Measurements from ENCODE around the gene C1orf198. TPM values are rescaled to one million over a fixed set of nuclear protein-coding genes. Genes with fewer than 3 reads are reported as not detected.
A peak's percentile ranks its signal among the peaks of the same experiment; 100 is the strongest.

The C1orf198 gene
- total and polyA plus RNA-seq, 12 donors = 15.2 to 59.4 (median 24.6) TPM

- TF ChIP-seq CTCF (IDR thresholded peaks at IDR 0.05) (no peak), POLR2A (IDR thresholded peaks at IDR 0.05) (no peak)
- Histone ChIP-seq H3K27ac (no peak overlapping the region), H3K27me3 (no peaks in the 10 kb centered on the region), H3K36me3 (replicated peaks in 1 of 2) (no peaks in the 10 kb centered on the region), H3K9me3 (replicated peaks in 1 of 3) (peaks cover 0 to 10% (median 0%) of the 10 kb centered on the region in 3 donors), H3K4me1 (replicated peaks in 1 of 2) (no peaks in the 10 kb centered on the region), H3K4me3 (no peak overlapping the region)
- 66 to 70% (median 67%) methylated on average over 4 of the region's 4 CpGs for WGBS, 4 donors
- DNase-seq = peak in 1 of 7 donors; percentile 20
- intact Hi-C loops (cut with DNase I) = no loop called here
Measured at GRCh38 chr1:230808281-230808872, 59.9 kb downstream of the C1orf198 start.

GRCh38 chr1:230807561-230808280, 60.6 kb downstream of the C1orf198 start:
- Histone ChIP-seq H3K36me3 (replicated peaks in 1 of 2) (no peaks in the 10 kb centered on the region), H3K9me3 (replicated peaks in 1 of 3) (peaks cover 0 to 7% (median 0%) of the 10 kb centered on the region in 3 donors), H3K27ac (no peak overlapping the region), H3K4me1 (replicated peaks in 1 of 2) (no peaks in the 10 kb centered on the region), H3K4me3 (no peak overlapping the region), H3K27me3 (no peaks in the 10 kb centered on the region)
- peak in 1 of 7 donors; percentile 10 for DNase-seq
- no peak for TF ChIP-seq CTCF (IDR thresholded peaks at IDR 0.05)
- no peak for TF ChIP-seq POLR2A (IDR thresholded peaks at IDR 0.05)
- intact Hi-C loops (cut with DNase I) = no loop called here
- 76 to 80% (median 78%) methylated on average over 3 of the region's 3 CpGs for WGBS, 4 donors

GRCh38 chr1:230807029-230807428, 61.3 kb downstream of the C1orf198 start:
- WGBS, 4 donors = 95 to 100% (median 99%) methylated on average over 3 to 5 of the region's 5 CpGs
- H3K27ac ChIP-seq = no peak overlapping the region
- H3K27me3 ChIP-seq = no peaks in the 10 kb centered on the region
- intact Hi-C loops (cut with DNase I) = no loop called here
- H3K36me3 ChIP-seq (replicated peaks in 1 of 2) = no peaks in the 10 kb centered on the region
- peak in 1 of 7 donors; percentile 57 for DNase-seq
- no peak for TF ChIP-seq CTCF (IDR thresholded peaks at IDR 0.05)
- no peak for TF ChIP-seq POLR2A (IDR thresholded peaks at IDR 0.05)
- no peaks in the 10 kb centered on the region for H3K4me1 ChIP-seq (replicated peaks in 1 of 2)
- H3K9me3 ChIP-seq (replicated peaks in 1 of 3) = peaks cover 0 to under 1% (median 0%) of the 10 kb centered on the region in 3 donors
- H3K4me3 ChIP-seq = no peak overlapping the region

- Histone ChIP-seq H3K9me3 (replicated peaks in 1 of 3) (no peaks in the 10 kb centered on the region), H3K27ac (no peak overlapping the region), H3K36me3 (replicated peaks in 1 of 2) (no peaks in the 10 kb centered on the region), H3K27me3 (no peaks in the 10 kb centered on the region), H3K4me1 (replicated peaks in 1 of 2) (no peaks in the 10 kb centered on the region), H3K4me3 (no peak overlapping the region)
- intact Hi-C loops (cut with DNase I) = no loop called here
- no peak for TF ChIP-seq CTCF (IDR thresholded peaks at IDR 0.05)
- TF ChIP-seq POLR2A (IDR thresholded peaks at IDR 0.05) = no peak
- 47 to 91% (median 74%) methylated on average over 2 of the region's 2 CpGs for WGBS, 4 donors
- no peak for DNase-seq
Measured at GRCh38 chr1:230806552-230806951, 61.8 kb downstream of the C1orf198 start.
